Testis (tissue), 3 donors: Measurements from ENCODE around the gene VPS37C. TPM values are rescaled to one million over a fixed set of nuclear protein-coding genes. Genes with fewer than 3 reads are reported as not detected.
A peak's percentile ranks its signal among the peaks of the same experiment; 100 is the strongest.

ENCODE experiments used
- DNase-seq: peaks from one replicate; pipeline ENCODE4 v3.0.0-alpha.2; 2019
- H3K27ac ChIP-seq, 2 donors: fragments of 200-600 bp; sonication (generic); one replicate each; pipeline ENCODE4 v1.5.1; 2019
- H3K27me3 ChIP-seq: fragments of 200-600 bp; sonication (generic); one replicate; pipeline ENCODE4 v1.5.1; 2019
- H3K36me3 ChIP-seq: fragments of 200-600 bp; sonication (generic); one replicate; pipeline ENCODE4 v1.5.1; 2017; ENCODE audit warnings: low read depth; ENCODE audit errors: missing control alignments
- H3K4me1 ChIP-seq: fragments of 200-600 bp; sonication (generic); one replicate; pipeline ENCODE4 v1.5.1; 2019
- H3K4me3 ChIP-seq, 2 donors: fragments of 200-600 bp; sonication (generic); one replicate each; pipeline ENCODE4 v1.5.1; 2017 to 2019
- H3K9me3 ChIP-seq: fragments of 200-600 bp; sonication (generic); one replicate; pipeline ENCODE4 v1.5.1; 2017
- POLR2A ChIP-seq: fragments of 450-650 bp; IDR thresholded peaks from one replicate; pipeline ENCODE4 v1.6.1; 2017; ENCODE audit warnings: antibody characterized with exemption, mild to moderate bottlenecking, moderate library complexity
- WGBS, 2 donors: methylation state at CpG; one replicate each; pipeline ENCODE4 v1.1.5; 2018; 5-methylcytosine and 5-hydroxymethylcytosine counted together
- intact Hi-C: fragments of 100-400 bp; cut with DNase I; formaldehyde crosslinking; loops from one replicate; pipeline ENCODE4 v1.15.1; 2023; ENCODE audit warnings: low total_unique reads
- polyA plus RNA-seq: library from polyadenylated mRNA; stranded (reverse); fragments of 350-450 nt; fragmentation: Illumina TruSeq; extraction: RNeasy Lipid Tissue Mini Kit (QIAGEN cat#74804); gene quantifications from one replicate; pipeline ENCODE4 v1.2.3, GENCODE V29; 2014; ENCODE audit warnings: low read depth, low replicate concordance; ENCODE audit not compliant: insufficient read depth
- total RNA-seq, 2 donors: library from RNA; depleted of rRNA; stranded (reverse); fragments of >200 nt; gene quantifications; one replicate each; pipeline ENCODE4 v1.2.3, GENCODE V29; 2016
- TF ChIP-seq, protein P1 (sequence below), 3 experiments: fragments of 450-650 bp in 2 of 3; fragments of 200-600 bp in 1 of 3; sonication (generic) in 1 of 3; IDR thresholded peaks; one replicate each; pipeline ENCODE4 v1.5.1; 2016 to 2019; ENCODE audit warnings: antibody characterized with exemption in 3 of 3, mild to moderate bottlenecking in 2 of 3, moderate library complexity in 1 of 3

The VPS37C gene
- total and polyA plus RNA-seq, 3 donors from 2014 or later, result 29.1 to 36.9 (median 31.0) TPM

DNA sequence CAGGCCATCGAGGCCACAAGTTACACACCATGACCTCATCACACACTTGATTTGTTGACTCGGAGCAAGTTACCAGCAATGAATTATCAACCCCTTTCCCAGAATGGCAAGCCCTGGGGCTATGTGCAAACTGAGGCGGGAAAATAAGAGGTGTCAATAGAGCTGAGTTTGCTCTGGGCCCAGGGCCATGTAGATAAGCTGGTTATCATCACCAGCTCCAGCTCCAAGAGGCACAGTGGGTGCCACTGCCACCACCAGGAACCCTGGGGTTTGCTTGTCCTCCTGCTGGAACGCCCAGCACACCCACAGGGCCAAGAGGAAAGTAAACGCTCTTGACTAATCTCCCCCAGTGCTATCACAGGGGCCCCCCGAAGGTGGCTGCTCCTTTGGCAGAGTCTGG, 13.0 kb upstream of the VPS37C start:
- WGBS, 2 donors, result 83 to 88% methylated on average over 5 to 6 of the region's 6 CpGs
- no peak for DNase-seq
- TF ChIP-seq, protein P1, sequence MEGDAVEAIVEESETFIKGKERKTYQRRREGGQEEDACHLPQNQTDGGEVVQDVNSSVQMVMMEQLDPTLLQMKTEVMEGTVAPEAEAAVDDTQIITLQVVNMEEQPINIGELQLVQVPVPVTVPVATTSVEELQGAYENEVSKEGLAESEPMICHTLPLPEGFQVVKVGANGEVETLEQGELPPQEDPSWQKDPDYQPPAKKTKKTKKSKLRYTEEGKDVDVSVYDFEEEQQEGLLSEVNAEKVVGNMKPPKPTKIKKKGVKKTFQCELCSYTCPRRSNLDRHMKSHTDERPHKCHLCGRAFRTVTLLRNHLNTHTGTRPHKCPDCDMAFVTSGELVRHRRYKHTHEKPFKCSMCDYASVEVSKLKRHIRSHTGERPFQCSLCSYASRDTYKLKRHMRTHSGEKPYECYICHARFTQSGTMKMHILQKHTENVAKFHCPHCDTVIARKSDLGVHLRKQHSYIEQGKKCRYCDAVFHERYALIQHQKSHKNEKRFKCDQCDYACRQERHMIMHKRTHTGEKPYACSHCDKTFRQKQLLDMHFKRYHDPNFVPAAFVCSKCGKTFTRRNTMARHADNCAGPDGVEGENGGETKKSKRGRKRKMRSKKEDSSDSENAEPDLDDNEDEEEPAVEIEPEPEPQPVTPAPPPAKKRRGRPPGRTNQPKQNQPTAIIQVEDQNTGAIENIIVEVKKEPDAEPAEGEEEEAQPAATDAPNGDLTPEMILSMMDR (IDR thresholded peaks at IDR 0.05), result no peak
- H3K4me1 ChIP-seq, result no peaks in the 10 kb centered on the region
- intact Hi-C loops, result no loop called here
- H3K36me3 ChIP-seq, result no peaks in the 10 kb centered on the region
- no peak overlapping the region for H3K27ac ChIP-seq
- H3K27me3 ChIP-seq, result no peaks in the 10 kb centered on the region
- no peaks in the 10 kb centered on the region for H3K9me3 ChIP-seq
- no peak overlapping the region for H3K4me3 ChIP-seq

DNA sequence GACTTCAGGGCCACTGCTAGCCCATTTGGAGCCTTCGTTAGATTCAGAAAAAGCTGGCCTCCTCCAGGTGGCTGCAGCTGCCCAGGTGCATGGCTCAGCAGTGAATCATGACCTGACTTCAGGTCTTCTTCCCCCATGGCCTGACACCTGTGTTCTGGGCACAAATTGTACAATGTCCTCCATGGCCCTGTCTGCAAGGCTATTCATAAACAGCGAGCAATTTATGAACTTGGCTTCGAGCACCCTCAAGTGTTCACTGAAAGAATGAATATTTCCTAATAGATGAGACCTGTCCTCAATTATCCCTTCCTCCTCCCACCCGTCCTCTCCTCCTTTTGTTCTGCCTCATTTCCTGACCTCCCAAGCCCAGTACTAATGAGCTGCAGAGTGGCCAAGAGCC, 12.2 kb upstream of the VPS37C start:
- Histone ChIP-seq H3K4me3 (no peak overlapping the region), H3K9me3 (no peaks in the 10 kb centered on the region), H3K36me3 (no peaks in the 10 kb centered on the region), H3K27ac (no peak overlapping the region), H3K27me3 (no peaks in the 10 kb centered on the region), H3K4me1 (no peaks in the 10 kb centered on the region)
- intact Hi-C loops, result no loop called here
- WGBS, 2 donors, result 73 to 80% methylated on average over 4 of the region's 4 CpGs
- DNase-seq, result no peak
- TF ChIP-seq POLR2A, result no peak
- TF ChIP-seq, protein P1 (IDR thresholded peaks at IDR 0.05), result peak in 1 of 3 experiments; percentile 6

DNA sequence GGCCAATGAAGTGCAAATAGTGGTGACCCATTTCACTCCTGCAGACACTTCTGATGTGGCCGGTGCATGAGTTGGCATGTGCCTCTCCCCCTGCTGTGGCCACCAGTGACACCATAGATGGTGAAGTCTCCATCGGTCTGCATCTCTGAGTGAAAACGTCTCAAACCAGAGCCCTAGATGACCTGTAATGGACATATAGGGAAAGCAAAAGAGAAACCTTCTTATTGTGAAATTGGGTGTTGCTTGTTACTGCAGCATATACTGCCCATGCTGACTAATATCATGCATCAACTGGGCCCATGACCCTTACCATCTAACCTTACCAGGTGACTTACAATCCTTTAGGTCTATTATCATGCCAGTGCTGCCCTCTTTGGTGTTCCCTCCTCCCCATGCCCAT, 11.7 kb upstream of the VPS37C start:
- intact Hi-C loops, result no loop called here
- no peak for TF ChIP-seq POLR2A
- TF ChIP-seq, protein P1 (IDR thresholded peaks at IDR 0.05), result no peak
- WGBS, 2 donors, result 91 to 92% methylated on average over 3 of the region's 3 CpGs

DNA sequence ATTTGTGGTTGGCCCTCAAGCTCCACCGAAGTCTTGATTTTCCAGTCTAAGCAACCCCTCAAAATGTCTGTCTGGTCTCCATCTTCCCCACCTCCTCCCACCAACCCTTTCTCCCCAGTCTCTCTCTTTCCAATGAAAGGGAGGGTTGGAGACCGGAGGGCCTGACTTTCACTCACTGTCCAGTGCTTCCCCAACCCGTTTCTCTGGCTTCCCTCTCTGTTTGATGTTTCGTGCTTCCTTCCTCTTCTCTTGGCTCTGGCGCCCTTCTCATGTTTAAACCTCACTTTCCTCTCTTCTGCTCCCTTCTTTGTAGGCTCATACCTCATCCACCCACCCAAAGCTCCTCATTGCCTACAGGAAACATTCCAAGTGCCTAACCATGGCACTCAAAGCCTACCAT, 11.1 kb upstream of the VPS37C start:
- no peaks in the 10 kb centered on the region for H3K4me1 ChIP-seq
- 79 to 80% methylated on average over 5 of the region's 5 CpGs for WGBS, 2 donors
- H3K9me3 ChIP-seq, result no peaks in the 10 kb centered on the region
- no peak for TF ChIP-seq POLR2A
- TF ChIP-seq, protein P1 (IDR thresholded peaks at IDR 0.05), result no peak
- no peak for DNase-seq
- H3K27ac ChIP-seq, result no peak overlapping the region
- no peaks in the 10 kb centered on the region for H3K27me3 ChIP-seq
- H3K36me3 ChIP-seq, result no peaks in the 10 kb centered on the region
- H3K4me3 ChIP-seq, result no peak overlapping the region
- intact Hi-C loops, result no loop called here

More for the DNA sequence above, 11.7 kb upstream of the VPS37C start:
- no peak for DNase-seq
- Histone ChIP-seq H3K36me3 (no peaks in the 10 kb centered on the region), H3K4me1 (no peaks in the 10 kb centered on the region), H3K4me3 (no peak overlapping the region), H3K27ac (no peak overlapping the region), H3K27me3 (no peaks in the 10 kb centered on the region), H3K9me3 (no peaks in the 10 kb centered on the region)

DNA sequence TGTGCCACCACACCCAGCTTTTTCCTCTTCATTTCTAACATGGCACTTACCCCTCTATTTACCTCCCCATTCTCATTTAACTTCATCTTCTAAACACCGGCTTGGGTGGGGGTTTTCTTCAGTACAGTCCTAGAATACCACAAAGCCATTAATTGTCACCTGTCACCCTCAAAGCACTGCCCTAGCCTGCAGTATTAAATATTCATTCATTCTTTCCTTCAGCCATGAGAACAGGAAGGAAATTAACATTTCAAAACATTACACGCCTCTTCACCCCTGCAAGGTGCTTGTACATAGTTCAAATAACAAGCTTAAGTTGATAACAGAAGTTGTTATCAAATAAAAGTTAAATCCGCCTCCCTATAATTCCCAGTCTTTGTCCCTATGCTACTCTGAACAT, 10.7 kb upstream of the VPS37C start:
- no peaks in the 10 kb centered on the region for H3K4me1 ChIP-seq
- intact Hi-C loops, result no loop called here
- H3K9me3 ChIP-seq, result no peaks in the 10 kb centered on the region
- no peak for DNase-seq
- no peaks in the 10 kb centered on the region for H3K27me3 ChIP-seq
- H3K27ac ChIP-seq, result no peak overlapping the region
- 86 to 87% methylated on average over 3 of the region's 3 CpGs for WGBS, 2 donors
- no peak overlapping the region for H3K4me3 ChIP-seq
- TF ChIP-seq POLR2A, result no peak
- TF ChIP-seq, protein P1 (IDR thresholded peaks at IDR 0.05), result no peak
- no peaks in the 10 kb centered on the region for H3K36me3 ChIP-seq
